Chondrocyte (in vitro differentiated cells): ENCODE measurements around the gene PPP2R5C. TPM values are rescaled to one million over a fixed set of nuclear protein-coding genes. Genes with fewer than 3 reads are reported as not detected.
"Not testable (repeated sequence)": the region's sequence is repeated elsewhere in the genome, so short reads cannot be mapped to it uniquely, and the experiment has no call there.

ENCODE experiments used
- DNase-seq: peaks from one replicate; pipeline ENCODE4 v3.0.0; 2021; ENCODE audit warnings: mixed read lengths, low spot score
- H3K27ac Mint-ChIP-seq: one replicate; pipeline ENCODE4 v1.8.0; 2021; ENCODE audit warnings: mild to moderate bottlenecking, moderate library complexity, mixed read lengths; ENCODE audit not compliant: unreplicated experiment
- H3K27me3 Mint-ChIP-seq: 2 replicates; pipeline ENCODE4 v1.8.0; 2021; ENCODE audit warnings: low read depth, mixed read lengths
- H3K36me3 Mint-ChIP-seq: 2 replicates; pipeline ENCODE4 v1.8.0; 2021; ENCODE audit warnings: low read depth, mixed read lengths
- H3K4me1 Mint-ChIP-seq: 2 replicates; pipeline ENCODE4 v1.8.0; 2021; ENCODE audit warnings: low read depth, mild to moderate bottlenecking, mixed read lengths
- H3K4me3 Mint-ChIP-seq: one replicate; pipeline ENCODE4 v1.8.0; 2021; ENCODE audit warnings: mild to moderate bottlenecking, moderate library complexity, mixed read lengths; ENCODE audit not compliant: unreplicated experiment
- H3K9me3 Mint-ChIP-seq: 2 replicates; pipeline ENCODE4 v1.8.0; 2021; ENCODE audit warnings: low read depth, mixed read lengths
- CTCF ChIP-seq: fragments of 200-600 bp; sonication (generic); IDR thresholded peaks from 2 replicates; pipeline ENCODE4 v1.5.0; 2021; ENCODE audit warnings: antibody characterized with exemption, mild to moderate bottlenecking, moderate library complexity
- long read RNA-seq: library from polyadenylated mRNA; stranded (forward); transcript quantifications from one replicate; pipeline ENCODE4 v2.0.0, GENCODE V29; 2021
- total RNA-seq: library from RNA; stranded (reverse); gene quantifications from 3 replicates; pipeline ENCODE4 v1.2.1, GENCODE V29; 2021

The PPP2R5C gene
- 95.0 to 111 TPM (median 98.1 TPM) in 3 replicates for total RNA-seq
- long read RNA-seq, full-length matches to known transcripts: 55 of 90 reads
- long read RNA-seq, partial matches to known transcripts: 16 of 90 reads
- long read RNA-seq, other reads (novel, unspliced or antisense): 19 of 90 reads

DNA sequence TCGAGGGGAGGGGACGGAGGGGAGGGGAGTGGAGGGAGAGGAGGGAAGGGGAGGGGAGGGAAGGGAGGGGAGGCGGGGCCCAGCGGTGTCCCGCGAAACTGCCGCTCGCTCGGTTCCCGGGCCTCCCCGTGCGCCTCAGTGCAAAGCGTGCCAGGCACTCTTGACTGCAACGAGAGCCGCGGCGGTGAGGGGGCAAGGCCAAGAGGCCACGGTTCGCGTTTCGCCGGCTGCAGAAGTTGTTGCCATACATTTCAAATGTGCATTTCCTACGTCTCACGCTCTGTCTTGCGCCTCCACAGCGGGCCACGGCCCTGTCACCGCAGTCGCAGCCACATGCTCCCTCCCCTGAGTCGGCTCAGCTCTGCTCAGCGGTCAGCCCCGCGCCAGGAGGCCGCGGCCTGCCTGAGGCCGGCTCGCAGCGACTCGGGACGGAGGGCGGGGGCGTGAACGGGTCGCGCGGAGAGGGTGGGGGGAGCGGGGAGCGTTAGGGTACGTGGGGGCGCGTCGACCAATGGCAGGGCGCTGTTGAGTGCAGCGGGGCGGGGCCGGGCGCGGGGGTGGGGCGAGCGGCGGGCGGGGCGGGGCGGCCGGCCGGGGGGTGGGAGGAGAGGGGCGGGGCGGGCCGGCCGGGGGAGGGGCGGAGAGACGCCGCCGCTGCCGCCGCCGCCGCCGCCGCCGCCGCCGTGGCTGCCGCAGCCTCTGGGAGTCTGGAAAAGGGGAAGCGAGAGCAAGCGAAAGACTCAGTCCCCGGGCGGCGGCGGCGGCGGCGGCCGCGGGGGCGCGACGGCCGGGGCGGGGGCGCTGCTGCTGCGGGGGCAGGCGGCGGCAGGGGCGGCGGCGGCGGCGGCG lies at the start of gene PPP2R5C:
Gene PPP2R5C, plus strand, starts transcription at position 678 of the 849 bp plus-strand sequence. CDS start 185 bp downstream, outside the sequence.
- H3K9me3 Mint-ChIP-seq: no peaks in the 10 kb centered on the region
- H3K4me1 Mint-ChIP-seq: peaks cover 11% of the 10 kb centered on the region
- H3K27me3 Mint-ChIP-seq: no peaks in the 10 kb centered on the region
- H3K4me3 Mint-ChIP-seq: peak within 1 kb of the TSS; percentile 82
- DNase-seq: no peak
- TF ChIP-seq CTCF: no peak
- H3K36me3 Mint-ChIP-seq: peaks cover 6% of the 10 kb centered on the region
- peak within 1 kb of the TSS; percentile 90 for H3K27ac Mint-ChIP-seq

DNA sequence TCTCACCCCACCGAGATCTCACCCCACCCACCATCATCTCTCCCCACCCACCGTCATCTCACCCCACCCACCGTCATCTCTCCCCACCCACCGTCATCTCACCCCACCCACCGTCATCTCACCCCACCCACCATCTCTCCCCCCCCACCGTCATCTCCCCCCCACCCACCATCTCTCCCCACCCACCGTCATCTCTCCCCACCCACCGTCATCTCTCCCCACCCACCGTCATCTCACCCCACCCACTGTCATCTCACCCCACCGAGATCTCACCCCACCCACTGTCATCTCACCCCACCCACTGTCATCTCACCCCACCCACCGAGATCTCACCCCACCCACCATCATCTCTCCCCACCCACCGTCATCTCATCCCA lies 49.7 kb upstream of the PPP2R5C start:
- not testable (repeated sequence) for H3K4me3 Mint-ChIP-seq, H3K27me3 Mint-ChIP-seq, H3K36me3 Mint-ChIP-seq, DNase-seq, H3K27ac Mint-ChIP-seq, H3K9me3 Mint-ChIP-seq
- peaks cover 14% of the 10 kb centered on the region for H3K4me1 Mint-ChIP-seq

DNA sequence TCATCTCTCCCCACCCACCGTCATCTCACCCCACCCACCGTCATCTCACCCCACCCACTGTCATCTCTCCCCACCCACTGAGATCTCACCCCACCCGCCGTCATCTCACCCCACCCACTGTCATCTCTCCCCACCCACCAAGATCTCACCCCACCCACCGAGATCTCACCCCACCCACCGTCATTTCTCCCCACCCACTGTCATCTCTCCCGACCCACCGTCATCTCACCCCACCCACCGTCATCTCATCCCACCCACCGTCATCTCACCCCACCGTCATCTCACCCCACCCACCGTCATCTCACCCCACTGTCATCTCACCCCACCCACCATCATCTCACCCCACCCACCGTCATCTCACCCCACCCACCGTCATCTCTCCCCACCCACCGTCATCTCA lies 49.2 kb upstream of the PPP2R5C start:
- not testable (repeated sequence) for DNase-seq, H3K36me3 Mint-ChIP-seq, H3K27me3 Mint-ChIP-seq, H3K9me3 Mint-ChIP-seq, H3K27ac Mint-ChIP-seq, H3K4me3 Mint-ChIP-seq
- H3K4me1 Mint-ChIP-seq: peaks cover 14% of the 10 kb centered on the region

- not testable (repeated sequence) for H3K36me3 Mint-ChIP-seq, H3K4me3 Mint-ChIP-seq, H3K27me3 Mint-ChIP-seq, DNase-seq, H3K27ac Mint-ChIP-seq, H3K9me3 Mint-ChIP-seq
- H3K4me1 Mint-ChIP-seq: peaks cover 13% of the 10 kb centered on the region
Measured at GRCh38 chr14:101713091-101713490, 48.4 kb upstream of the PPP2R5C start.

- H3K9me3 Mint-ChIP-seq: peaks cover 3% of the 10 kb centered on the region
Measured at GRCh38 chr14:101713621-101714349, 47.7 kb upstream of the PPP2R5C start.

GRCh38 chr14:101714394-101714793 lies 47.1 kb upstream of the PPP2R5C start:
- Mint-ChIP-seq H3K4me3 (no peak overlapping the region), H3K9me3 (peaks cover 3% of the 10 kb centered on the region), H3K4me1 (peaks cover 13% of the 10 kb centered on the region), H3K27me3 (no peaks in the 10 kb centered on the region), H3K27ac (no peak overlapping the region), H3K36me3 (no peaks in the 10 kb centered on the region)
- no peak for DNase-seq
- TF ChIP-seq CTCF: no peak

More at GRCh38 chr14:101713621-101714349, 47.7 kb upstream of the PPP2R5C start:
- DNase-seq: no peak
- H3K36me3 Mint-ChIP-seq: no peaks in the 10 kb centered on the region
- H3K4me3 Mint-ChIP-seq: no peak overlapping the region
- TF ChIP-seq CTCF: no peak
- H3K4me1 Mint-ChIP-seq: peaks cover 13% of the 10 kb centered on the region
- H3K27ac Mint-ChIP-seq: no peak overlapping the region
- H3K27me3 Mint-ChIP-seq: no peaks in the 10 kb centered on the region
